GM21360 (cell line): Measurements from ENCODE around the gene CCDC93.

Experiments
- ATAC-seq: cut with Tn5 transposase; IDR thresholded peaks from one replicate; pipeline ENCODE4 v1.9.1; 2021; ENCODE audit warnings: mild to moderate bottlenecking, moderate library complexity; ENCODE audit not compliant: unreplicated experiment

Gene CCDC93

DNA sequence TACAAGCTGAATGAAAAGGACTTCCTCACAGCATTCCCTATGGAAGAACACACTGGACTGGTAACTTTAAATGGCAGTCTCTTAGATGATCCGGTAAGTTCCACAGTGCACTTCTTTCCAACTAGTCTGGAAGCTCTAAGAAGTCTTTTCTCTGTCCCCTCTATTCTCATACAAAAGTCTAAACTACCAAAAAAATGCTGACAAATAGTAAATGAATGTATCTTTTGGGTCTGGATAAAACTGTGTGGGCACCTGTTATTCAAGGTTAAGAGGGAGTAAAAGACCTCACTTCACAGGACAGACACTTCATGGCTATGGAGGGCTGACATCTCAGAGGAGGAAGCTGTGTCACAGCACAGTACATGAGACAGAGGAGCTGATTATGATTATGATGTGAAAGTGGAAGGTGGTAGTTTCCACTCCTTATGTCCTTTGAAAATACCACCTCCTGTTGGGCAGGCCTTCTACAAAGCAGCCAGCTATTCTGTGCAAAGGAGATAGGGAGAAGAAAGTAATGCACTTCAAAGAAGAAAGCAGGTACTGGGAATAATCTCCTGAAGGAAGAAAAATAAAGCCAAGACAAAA, 23.9 kb downstream of the CCDC93 start:
- no peak for ATAC-seq

- ATAC-seq: no peak
These were observed 26.7 kb downstream of the CCDC93 start for GRCh38 chr2:117987121-117987520.

- no peak for ATAC-seq
These were observed 28.8 kb downstream of the CCDC93 start for GRCh38 chr2:117985092-117985491.

DNA sequence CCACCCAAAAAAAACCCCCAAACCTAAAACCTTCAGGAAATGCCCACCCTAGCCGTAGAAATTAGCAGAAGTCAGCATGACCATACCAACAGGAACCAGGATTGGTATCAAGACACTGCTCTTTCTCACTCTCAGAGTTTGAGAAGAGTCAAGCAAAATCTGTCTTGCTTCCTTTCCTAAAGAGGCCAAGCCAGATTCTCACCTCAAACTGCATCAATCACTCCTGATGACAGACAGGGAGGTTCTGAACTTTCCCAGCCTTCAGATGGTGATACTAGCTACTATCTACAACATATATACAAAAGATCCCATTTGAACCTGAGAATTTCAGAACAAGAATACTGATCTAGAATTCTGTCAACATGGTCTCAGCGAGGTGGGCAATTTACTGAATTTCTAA, 29.7 kb downstream of the CCDC93 start:
- no peak for ATAC-seq

- ATAC-seq: no peak
These were observed 30.8 kb downstream of the CCDC93 start for GRCh38 chr2:117983040-117983439.

GRCh38 chr2:117982376-117983033, 31.4 kb downstream of the CCDC93 start:
- no peak for ATAC-seq

DNA sequence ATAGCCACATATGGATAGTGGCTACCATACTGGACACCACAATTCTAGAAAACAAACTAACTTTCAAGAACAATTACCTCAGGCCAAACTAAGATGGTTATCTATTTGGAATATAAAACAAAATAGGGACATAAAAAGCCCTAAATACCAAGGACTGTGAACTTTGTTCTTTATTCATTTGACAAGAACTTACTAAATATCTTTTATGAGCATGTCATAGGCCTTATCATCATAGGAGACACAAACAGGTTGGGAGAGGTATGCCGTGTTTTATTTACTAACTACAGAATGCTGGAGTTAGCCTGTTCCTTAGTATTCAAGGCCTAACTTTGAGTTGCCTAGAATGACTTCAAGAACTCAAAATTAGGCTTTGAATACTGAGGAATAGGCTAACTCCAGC, 32.1 kb downstream of the CCDC93 start:
- ATAC-seq: no peak

DNA sequence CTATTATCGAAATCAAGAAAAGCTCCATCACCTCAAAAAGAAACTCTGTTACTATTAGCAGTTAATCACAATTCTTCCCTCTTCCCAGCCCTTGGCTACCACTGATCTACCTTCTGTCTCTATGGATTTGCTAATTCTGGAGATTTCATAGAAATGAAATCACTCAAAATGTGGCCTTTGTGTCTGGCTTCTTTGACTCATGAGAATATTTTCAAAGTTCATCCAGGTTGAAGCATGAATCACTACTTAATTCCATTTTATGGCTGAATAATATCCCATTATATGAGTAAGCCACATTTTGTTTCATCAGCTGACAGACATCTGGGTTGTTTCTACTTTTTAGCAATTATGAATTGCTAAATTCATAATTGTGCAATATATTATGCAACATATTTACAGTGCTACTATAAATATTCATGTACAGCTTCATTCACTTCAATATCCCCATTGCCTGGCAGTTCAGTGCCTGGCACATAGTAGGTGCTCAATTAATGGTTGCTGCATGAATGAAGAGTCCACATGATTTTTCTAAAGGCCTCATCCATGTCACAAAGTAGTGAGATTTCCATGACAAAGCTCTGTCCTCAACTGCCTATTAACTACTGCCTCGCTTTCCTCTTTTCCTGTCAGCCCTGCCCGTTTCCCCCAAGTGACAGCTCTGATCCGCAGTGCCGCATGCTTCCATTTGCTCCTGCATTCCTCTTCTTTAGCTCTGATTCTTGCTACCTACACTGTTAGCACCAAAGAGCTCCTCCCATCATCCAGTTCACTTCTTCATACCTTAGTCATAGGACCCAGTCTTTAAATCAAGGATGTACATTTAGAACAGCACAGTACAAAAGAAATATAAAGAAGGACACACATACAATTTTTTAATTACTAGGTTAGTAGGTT, 32.8 kb downstream of the CCDC93 start:
- ATAC-seq: no peak

- ATAC-seq: no peak
These were observed 33.8 kb downstream of the CCDC93 start for GRCh38 chr2:117979911-117980701.

DNA sequence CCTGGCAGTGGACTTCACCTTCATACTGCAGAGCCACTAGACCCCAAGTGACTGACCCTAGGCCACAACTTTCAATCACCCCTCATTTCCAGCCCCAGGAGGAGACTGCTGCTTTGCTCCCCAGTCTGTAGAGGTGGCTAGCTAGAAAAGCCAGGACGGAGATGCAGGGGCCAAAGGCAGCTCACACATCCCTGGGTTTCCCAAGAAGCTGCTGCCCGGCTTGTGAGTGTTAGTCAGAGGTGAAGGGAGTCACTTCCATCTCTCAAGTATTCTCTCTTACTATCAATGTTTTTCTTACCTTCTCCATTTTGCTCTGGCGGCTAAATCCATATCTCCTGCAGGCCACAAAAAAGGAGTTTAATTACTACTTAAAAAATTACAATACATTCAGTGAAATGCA, 36.2 kb downstream of the CCDC93 start:
- no peak for ATAC-seq

- ATAC-seq: no peak
These were observed 37.3 kb downstream of the CCDC93 start for GRCh38 chr2:117976581-117976980.

GRCh38 chr2:117973498-117974082, 40.3 kb downstream of the CCDC93 start:
- ATAC-seq: no peak

- no peak for ATAC-seq
These were observed 41.3 kb downstream of the CCDC93 start for GRCh38 chr2:117972476-117973123.

- ATAC-seq: no peak
These were observed 45.1 kb downstream of the CCDC93 start for GRCh38 chr2:117968722-117969121.

GRCh38 chr2:117967977-117968718, 45.7 kb downstream of the CCDC93 start:
- no peak for ATAC-seq

- no peak for ATAC-seq
These were observed 50.4 kb downstream of the CCDC93 start for GRCh38 chr2:117963446-117963845.

DNA sequence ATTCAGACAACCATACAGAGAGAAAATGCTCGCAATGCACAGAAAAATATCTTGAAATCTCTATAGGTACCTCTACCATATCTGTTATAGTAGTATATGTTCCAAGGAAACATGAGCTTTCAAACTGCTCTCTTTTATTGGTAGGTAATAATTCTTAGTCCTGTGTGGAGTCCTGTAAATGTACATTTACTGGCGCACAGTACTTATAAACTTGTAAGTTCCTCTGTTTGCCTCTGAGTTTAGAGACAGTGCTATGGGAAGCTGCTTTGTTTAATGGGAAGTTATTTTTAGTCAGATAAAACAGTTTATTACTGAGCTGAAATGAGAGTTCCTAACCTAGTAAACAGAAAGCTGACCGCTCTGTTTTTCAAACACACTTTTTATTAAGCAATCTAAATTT, 52.7 kb downstream of the CCDC93 start:
- no peak for ATAC-seq

- no peak for ATAC-seq
These were observed 53.6 kb downstream of the CCDC93 start for GRCh38 chr2:117960231-117960630.

DNA sequence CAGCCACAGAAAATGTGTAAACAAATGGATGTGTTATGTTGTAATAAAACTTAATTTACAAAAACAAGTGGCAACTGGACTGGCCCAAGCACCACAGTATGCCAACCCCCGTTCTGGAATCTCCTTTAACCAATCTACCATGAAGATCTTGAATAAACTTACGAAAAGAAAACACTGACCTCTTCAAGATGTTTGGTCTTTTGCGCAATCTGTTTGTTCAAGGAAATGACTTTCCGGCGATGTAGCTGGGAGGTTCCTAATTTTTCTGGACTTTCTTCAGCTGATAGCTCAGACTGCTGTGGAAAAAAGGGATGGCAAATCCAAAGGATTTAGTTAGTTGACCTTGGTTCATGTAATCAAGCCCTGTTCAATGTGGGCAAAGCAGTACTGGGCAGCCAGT, 55.7 kb downstream of the CCDC93 start:
- ATAC-seq: no peak

- ATAC-seq: no peak
These were observed 56.3 kb downstream of the CCDC93 start for GRCh38 chr2:117957616-117958015.
